Adrenal gland (tissue), 12 donors: ENCODE results near the gene BMP6. TPM values are rescaled to one million over a fixed set of nuclear protein-coding genes. Genes with fewer than 3 reads are reported as not detected.

Source experiments
- DNase-seq, 7 donors: peaks; one replicate each; pipeline ENCODE4 v3.0.0-alpha.2; 2019 to 2020
- H3K27ac ChIP-seq, 5 donors: fragments of 200-600 bp; sonication (generic) in 4 of 5; 1 replicate in 3 of 5; 2 replicates in 2 of 5; pipeline versions ENCODE4 v1.5.1 to v1.8.0; 2016 to 2020; ENCODE audit warnings: mild to moderate bottlenecking in 1 of 5
- H3K27me3 ChIP-seq: fragments of 200-600 bp; 2 replicates; pipeline ENCODE4 v1.8.0; 2021
- H3K36me3 ChIP-seq, 2 donors: fragments of 200-600 bp; replicated peaks in 1 of 2; 1 replicate in 1 of 2; 2 replicates in 1 of 2; pipeline versions ENCODE4 v1.5.1 to v1.8.0; 2018 to 2022
- H3K4me1 ChIP-seq, 2 donors: fragments of 200-600 bp; replicated peaks in 1 of 2; 1 replicate in 1 of 2; 2 replicates in 1 of 2; pipeline versions ENCODE4 v1.5.1 to v1.8.0; 2018 to 2021
- H3K4me3 ChIP-seq, 4 donors: fragments of 200-600 bp; sonication (generic) in 3 of 4; one replicate each; pipeline ENCODE4 v1.5.1; 2016 to 2018
- H3K9me3 ChIP-seq, 3 donors: fragments of 200-600 bp; sonication (generic) in 1 of 3; replicated peaks in 1 of 3; 1 replicate in 2 of 3; 2 replicates in 1 of 3; pipeline versions ENCODE4 v1.5.1 to v1.8.0; 2016 to 2021
- POLR2A ChIP-seq, 2 donors: fragments of 450-650 bp; IDR thresholded peaks; one replicate each; pipeline ENCODE4 v1.6.1; 2017; ENCODE audit warnings: antibody characterized with exemption in 2 of 2, mild to moderate bottlenecking in 2 of 2, moderate library complexity in 1 of 2
- WGBS, 4 donors: extraction: QIAGEN DNeasy Blood & Tissue Kit in 2 of 4; methylation state at CpG; one replicate each; pipeline versions ENCODE4 v1.1.5 to v1.1.7; 2013 to 2017; 5-methylcytosine and 5-hydroxymethylcytosine counted together
- intact Hi-C, 2 donors: fragments of 100-400 bp; cut with DNase I; formaldehyde crosslinking; loops; one replicate each; pipeline versions ENCODE4 v1.14.1 to v1.15.0; 2022 to 2023
- polyA plus RNA-seq, 3 donors: library from polyadenylated mRNA; stranded (reverse); fragments of 200-250 nt in 2 of 3; fragments of 350-450 nt in 1 of 3; fragmentation: Illumina TruSeq in 1 of 3; extraction: RNeasy Lipid Tissue Mini Kit (QIAGEN cat#74804) in 1 of 3; gene quantifications; one replicate each; pipeline ENCODE4 v1.2.3, GENCODE V29; 2013 to 2014
- total RNA-seq, 9 donors: library from RNA; depleted of rRNA in 4 of 9; stranded (reverse); fragments of >200 nt in 4 of 9; fragments of 120-200 nt in 1 of 9; fragmentation: NEBNext Ultra II Directional in 1 of 9; extraction: Animal tissue kit (Norgen Biotek cat#: 25700) in 1 of 9; gene quantifications; one replicate each; pipeline versions ENCODE4 v1.1.0 to v1.2.4, GENCODE V29; 2013 to 2023
- TF ChIP-seq, protein P1 (sequence below), 6 experiments: fragments of 450-650 bp in 4 of 6; fragments of 200-600 bp in 2 of 6; sonication (generic) in 1 of 6; IDR thresholded peaks; 1 replicate in 5 of 6; 2 replicates in 1 of 6; pipeline versions ENCODE4 v1.5.1 to v1.8.0; 2016 to 2021; ENCODE audit warnings: antibody characterized with exemption in 6 of 6, mild to moderate bottlenecking in 2 of 6, moderate library complexity in 1 of 6
- donor health status: healthy with polysubstance abuse.
- donor health status: Bipolar disorder and iron deficiency.
- donor health status: DM: yes; HTN: yes; CAD: no.
- donor health status: DM: no; HTN: no; CAD: no.
- donor health status: DM: no; HTN: no; CAD: no.
- donor health status: DM: yes; HTN: yes; CAD: no.

Gene BMP6
- total and polyA plus RNA-seq, 12 donors, result 1.4 to 17.0 (median 4.2) TPM

DNA sequence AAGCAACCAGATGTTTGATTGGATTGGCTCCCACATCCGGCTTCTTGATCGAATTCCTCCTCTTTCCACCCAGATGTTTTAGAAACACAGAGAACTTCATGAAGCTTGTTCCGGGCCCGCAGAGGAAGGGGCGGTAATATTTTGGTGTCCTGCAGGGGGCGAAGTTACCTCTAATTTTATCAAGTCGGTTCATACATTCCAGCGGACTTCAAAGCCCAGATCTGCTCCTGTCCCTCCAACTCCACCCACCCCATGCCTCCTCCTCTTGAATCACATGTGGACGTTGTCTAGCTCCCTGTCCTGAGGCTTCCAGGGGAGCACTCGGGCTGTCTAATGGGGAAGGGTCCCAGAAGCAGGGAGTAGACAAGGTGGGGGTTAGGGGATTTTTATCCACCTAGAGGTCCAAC, 2.9 kb upstream of the BMP6 start:
- intact Hi-C loops, result loop anchor here (5.0 to 10.0 kb wide), 4 partner anchors 132 to 334 kb away; no protein-coding TSS in a partner anchor
- peaks cover 15% of the 10 kb centered on the region for H3K27me3 ChIP-seq
- WGBS, 4 donors, result 0 to 2% (median 1%) methylated on average over 8 to 10 of the region's 10 CpGs
- no peak overlapping the region for H3K4me3 ChIP-seq
- peaks cover 17 to 24% of the 10 kb centered on the region in 2 donors for H3K4me1 ChIP-seq
- TF ChIP-seq, protein P1, sequence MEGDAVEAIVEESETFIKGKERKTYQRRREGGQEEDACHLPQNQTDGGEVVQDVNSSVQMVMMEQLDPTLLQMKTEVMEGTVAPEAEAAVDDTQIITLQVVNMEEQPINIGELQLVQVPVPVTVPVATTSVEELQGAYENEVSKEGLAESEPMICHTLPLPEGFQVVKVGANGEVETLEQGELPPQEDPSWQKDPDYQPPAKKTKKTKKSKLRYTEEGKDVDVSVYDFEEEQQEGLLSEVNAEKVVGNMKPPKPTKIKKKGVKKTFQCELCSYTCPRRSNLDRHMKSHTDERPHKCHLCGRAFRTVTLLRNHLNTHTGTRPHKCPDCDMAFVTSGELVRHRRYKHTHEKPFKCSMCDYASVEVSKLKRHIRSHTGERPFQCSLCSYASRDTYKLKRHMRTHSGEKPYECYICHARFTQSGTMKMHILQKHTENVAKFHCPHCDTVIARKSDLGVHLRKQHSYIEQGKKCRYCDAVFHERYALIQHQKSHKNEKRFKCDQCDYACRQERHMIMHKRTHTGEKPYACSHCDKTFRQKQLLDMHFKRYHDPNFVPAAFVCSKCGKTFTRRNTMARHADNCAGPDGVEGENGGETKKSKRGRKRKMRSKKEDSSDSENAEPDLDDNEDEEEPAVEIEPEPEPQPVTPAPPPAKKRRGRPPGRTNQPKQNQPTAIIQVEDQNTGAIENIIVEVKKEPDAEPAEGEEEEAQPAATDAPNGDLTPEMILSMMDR (IDR thresholded peaks at IDR 0.05), result peak; percentile 53 to 77 (median 70)
- TF ChIP-seq POLR2A (IDR thresholded peaks at IDR 0.05), result no peak
- H3K9me3 ChIP-seq, result no peaks in the 10 kb centered on the region
- no peak overlapping the region for H3K27ac ChIP-seq
- peak; percentile 84 to 96 (median 89) for DNase-seq
- no peaks in the 10 kb centered on the region for H3K36me3 ChIP-seq

DNA sequence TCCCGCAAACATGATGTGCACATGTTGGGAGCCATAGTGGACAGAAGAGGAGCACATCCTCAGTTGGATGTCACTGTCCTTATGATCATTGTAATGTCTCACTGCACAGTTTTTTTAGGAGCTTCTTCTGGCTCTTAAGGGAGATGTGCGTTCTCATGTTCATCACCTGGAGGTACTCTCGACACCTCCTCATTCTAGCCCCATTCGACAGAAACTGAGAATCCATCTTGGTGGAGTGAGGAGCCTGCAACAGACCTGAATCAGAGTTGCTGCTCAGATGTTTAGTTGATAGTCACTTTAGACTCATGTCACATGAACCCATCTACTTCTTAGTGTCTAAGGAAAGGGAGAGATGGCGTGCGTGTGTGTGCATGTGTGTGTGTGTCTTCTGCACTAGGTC, 2.3 kb upstream of the BMP6 start:
- H3K9me3 ChIP-seq, result no peaks in the 10 kb centered on the region
- no peak for DNase-seq
- H3K4me3 ChIP-seq, result no peak overlapping the region
- intact Hi-C loops, result loop anchor here (5.0 to 10.0 kb wide), 4 partner anchors 131 to 334 kb away; no protein-coding TSS in a partner anchor
- H3K27me3 ChIP-seq, result peaks cover 20% of the 10 kb centered on the region
- H3K4me1 ChIP-seq, result peaks cover 17 to 29% of the 10 kb centered on the region in 2 donors
- no peak for TF ChIP-seq POLR2A (IDR thresholded peaks at IDR 0.05)
- TF ChIP-seq, protein P1 (IDR thresholded peaks at IDR 0.05), result no peak
- WGBS, 4 donors, result 86 to 94% (median 90%) methylated on average over 6 of the region's 6 CpGs
- no peaks in the 10 kb centered on the region for H3K36me3 ChIP-seq
- no peak overlapping the region for H3K27ac ChIP-seq

DNA sequence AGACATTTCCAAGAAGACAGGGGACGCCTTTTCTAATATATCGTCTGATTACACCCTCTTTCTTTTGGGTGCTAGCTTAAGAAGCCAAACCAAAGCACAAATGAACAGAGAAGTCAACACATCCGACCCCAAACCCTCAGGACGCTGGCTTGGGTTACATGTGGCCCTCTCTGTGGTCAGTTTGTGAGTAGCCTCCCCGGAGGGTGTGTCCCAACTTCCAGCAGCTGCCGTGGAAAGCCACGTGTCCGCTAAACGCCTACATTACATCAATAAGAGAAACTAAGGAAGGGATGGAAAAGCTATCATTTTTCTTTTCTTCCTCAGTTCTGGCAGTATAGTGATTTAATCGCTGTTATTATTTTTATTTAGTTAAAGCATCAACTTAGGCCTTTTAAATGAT, 487 bp upstream of the BMP6 start:
- Histone ChIP-seq H3K4me1 (peaks cover 17 to 33% of the 10 kb centered on the region in 2 donors), H3K36me3 (no peaks in the 10 kb centered on the region), H3K27me3 (peaks cover 28% of the 10 kb centered on the region), H3K9me3 (no peaks in the 10 kb centered on the region), H3K27ac (no peak overlapping the region), H3K4me3 (peak overlapping the region in 1 of 4 donors; percentile 80)
- intact Hi-C loops, result loop anchor here (10.0 kb wide), 2 partner anchors 129 to 279 kb away; no protein-coding TSS in a partner anchor
- TF ChIP-seq POLR2A (IDR thresholded peaks at IDR 0.05), result no peak
- TF ChIP-seq, protein P1 (IDR thresholded peaks at IDR 0.05), result no peak
- DNase-seq, result no peak
- WGBS, 4 donors, result 32 to 38% (median 34%) methylated on average over 10 of the region's 10 CpGs

DNA sequence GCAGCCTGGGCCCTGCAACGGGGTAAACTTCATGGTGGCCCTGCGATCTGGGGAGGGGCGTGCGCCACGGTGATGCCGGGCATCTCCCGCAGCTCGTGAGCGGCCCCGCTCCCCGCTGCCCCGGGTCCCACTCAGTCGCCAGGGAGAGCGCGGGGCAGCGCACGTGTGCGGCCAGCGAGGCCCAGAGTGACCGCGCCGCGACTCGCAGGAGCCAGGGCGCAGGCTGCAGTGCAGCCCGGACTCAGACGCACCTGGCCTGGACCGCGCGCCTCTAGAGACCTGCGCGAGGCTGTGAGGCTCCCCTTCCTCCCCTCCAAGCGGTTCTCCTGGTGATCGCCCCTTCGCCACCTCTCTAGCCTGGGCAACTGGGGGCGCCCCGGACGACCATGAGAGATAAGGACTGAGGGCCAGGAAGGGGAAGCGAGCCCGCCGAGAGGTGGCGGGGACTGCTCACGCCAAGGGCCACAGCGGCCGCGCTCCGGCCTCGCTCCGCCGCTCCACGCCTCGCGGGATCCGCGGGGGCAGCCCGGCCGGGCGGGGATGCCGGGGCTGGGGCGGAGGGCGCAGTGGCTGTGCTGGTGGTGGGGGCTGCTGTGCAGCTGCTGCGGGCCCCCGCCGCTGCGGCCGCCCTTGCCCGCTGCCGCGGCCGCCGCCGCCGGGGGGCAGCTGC, 652 bp downstream of the BMP6 start:
- no peak for TF ChIP-seq POLR2A (IDR thresholded peaks at IDR 0.05)
- TF ChIP-seq, protein P1 (IDR thresholded peaks at IDR 0.05), result no peak
- H3K27ac ChIP-seq, result no peak overlapping the region
- H3K36me3 ChIP-seq, result no peaks in the 10 kb centered on the region
- intact Hi-C loops, result loop anchor here (10.0 kb wide), 2 partner anchors 128 to 278 kb away; no protein-coding TSS in a partner anchor
- H3K4me1 ChIP-seq, result peaks cover 17 to 33% of the 10 kb centered on the region in 2 donors
- WGBS, 4 donors, result 1% methylated on average over 24 to 73 of the region's 73 CpGs; no CpG with 5 or more reads in 1 of the 4 donors
- peaks cover 28% of the 10 kb centered on the region for H3K27me3 ChIP-seq
- H3K9me3 ChIP-seq, result no peaks in the 10 kb centered on the region
- H3K4me3 ChIP-seq, result peak overlapping the region in 2 of 4 donors; percentile 34 to 80
- DNase-seq, result peak in 3 of 7 donors; percentile 4 to 22 (median 16)
